Measurements from ENCODE around the gene SHANK2.

SHANK2 gene

DNA sequence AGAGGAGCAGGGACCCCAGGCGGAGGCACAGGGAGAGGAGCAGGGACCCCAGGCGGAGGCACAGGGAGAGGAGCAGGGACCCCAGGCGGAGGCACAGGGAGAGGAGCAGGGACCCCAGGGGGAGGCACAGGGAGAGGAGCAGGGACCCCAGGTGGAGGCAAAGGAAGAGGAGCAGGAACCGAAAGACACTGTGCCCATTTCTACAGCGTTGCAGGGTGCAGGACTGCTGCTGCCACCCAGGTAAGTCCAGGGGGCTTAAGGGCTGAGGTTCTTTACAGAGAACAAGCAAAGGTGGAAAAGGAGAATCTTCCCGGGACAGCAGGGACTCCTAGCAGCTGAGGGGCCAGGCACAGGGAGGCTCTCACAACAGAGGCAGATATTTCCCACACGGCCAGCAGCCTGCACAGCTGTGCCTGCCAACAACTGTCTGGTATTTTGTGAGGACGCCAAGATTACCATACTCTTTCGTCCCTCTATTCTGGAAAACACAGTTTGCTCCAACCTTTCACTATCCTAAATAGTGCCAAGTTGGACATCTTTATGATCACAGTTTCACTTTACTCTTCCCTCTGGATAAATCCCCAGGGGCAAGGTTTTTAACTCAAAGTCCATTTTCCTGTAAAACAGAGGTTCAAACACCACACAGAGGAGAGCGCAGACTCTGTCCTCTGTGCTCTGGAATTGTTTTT is 39.4 kb downstream of the SHANK2 start:
- no peaks in the 10 kb centered on the region for H3K27me3 ChIP-seq (ENCODE audit: insufficient read depth, low read length, poor library complexity)
- H3K4me2 ChIP-seq (ENCODE audit: low read length): no peak overlapping the region
- H4K8ac ChIP-seq (ENCODE audit: low read depth, low read length): no peak overlapping the region
- DNase-seq: no peak
- H3K27ac ChIP-seq (ENCODE audit: low read depth, low read length): no peak overlapping the region
- no CpG with 5 or more reads among the region's 10 CpGs for WGBS (ENCODE audit: extremely low coverage, insufficient coverage, low lambda C conversion rate)
- no peak overlapping the region for H3K4ac ChIP-seq (ENCODE audit: low read depth, low read length)
- no peak overlapping the region for H2BK15ac ChIP-seq (replicated peaks; ENCODE audit: low read depth)
- no peak overlapping the region for H2BK120ac ChIP-seq (ENCODE audit: low read depth, low read length)
- no peak overlapping the region for H4K5ac ChIP-seq (ENCODE audit: low read length)
- H3K79me1 ChIP-seq (ENCODE audit: low read length): peaks cover 3% of the 10 kb centered on the region
- H3K36me3 ChIP-seq (ENCODE audit: control insufficient read depth, insufficient read depth, low read length): no peaks in the 10 kb centered on the region
- H3K18ac ChIP-seq (ENCODE audit: low read length): no peak overlapping the region
- H3K23ac ChIP-seq (ENCODE audit: low read length): no peak overlapping the region
- H2AK5ac ChIP-seq (ENCODE audit: low read length): no peak overlapping the region
- H3K4me1 ChIP-seq (ENCODE audit: control insufficient read depth, low read depth, low read length): no peaks in the 10 kb centered on the region
- H3K56ac ChIP-seq (ENCODE audit: low read length): no peak overlapping the region
- no peaks in the 10 kb centered on the region for H3K79me2 ChIP-seq (ENCODE audit: control insufficient read depth, insufficient read depth, low read length)
- H3K9ac ChIP-seq (ENCODE audit: low read length): no peak overlapping the region
- no peak overlapping the region for H3K4me3 ChIP-seq (ENCODE audit: low read length)
- H2BK5ac ChIP-seq (ENCODE audit: low read length): no peak overlapping the region

DNA sequence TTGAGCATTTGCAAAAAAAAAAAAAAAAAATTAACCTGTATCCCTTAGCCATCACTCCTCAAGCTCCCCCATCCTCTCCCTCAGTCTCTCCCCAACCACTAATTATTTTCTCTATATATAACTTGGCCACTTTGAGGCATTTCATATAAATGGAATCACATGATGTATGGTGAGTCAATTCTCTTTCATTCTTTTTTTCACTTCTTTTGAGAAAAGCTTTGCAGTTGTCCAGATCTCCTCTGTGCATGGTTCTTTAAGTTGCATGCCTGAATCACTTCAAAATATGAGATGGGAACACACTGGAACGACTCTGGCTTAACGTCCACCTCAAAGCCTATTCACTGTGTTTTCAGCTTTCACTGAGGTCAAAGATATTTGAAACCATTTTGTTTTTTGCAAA is 40.7 kb downstream of the SHANK2 start:
- Histone ChIP-seq H3K27ac (ENCODE audit: low read depth, low read length) (no peak overlapping the region), H3K18ac (ENCODE audit: low read length) (no peak overlapping the region), H3K79me2 (ENCODE audit: control insufficient read depth, insufficient read depth, low read length) (no peaks in the 10 kb centered on the region), H3K23ac (ENCODE audit: low read length) (no peak overlapping the region), H4K8ac (ENCODE audit: low read depth, low read length) (no peak overlapping the region), H3K79me1 (ENCODE audit: low read length) (peaks cover 3% of the 10 kb centered on the region), H2BK5ac (ENCODE audit: low read length) (no peak overlapping the region), H3K9ac (ENCODE audit: low read length) (no peak overlapping the region), H2BK15ac (replicated peaks; ENCODE audit: low read depth) (no peak overlapping the region), H3K4me1 (ENCODE audit: control insufficient read depth, low read depth, low read length) (no peaks in the 10 kb centered on the region), H2BK120ac (ENCODE audit: low read depth, low read length) (no peak overlapping the region), H3K4me3 (ENCODE audit: low read length) (no peak overlapping the region), H3K56ac (ENCODE audit: low read length) (no peak overlapping the region), H3K4ac (ENCODE audit: low read depth, low read length) (no peak overlapping the region), H4K5ac (ENCODE audit: low read length) (no peak overlapping the region), H3K4me2 (ENCODE audit: low read length) (no peak overlapping the region), H3K27me3 (ENCODE audit: insufficient read depth, low read length, poor library complexity) (no peaks in the 10 kb centered on the region), H3K36me3 (ENCODE audit: control insufficient read depth, insufficient read depth, low read length) (no peaks in the 10 kb centered on the region), H2AK5ac (ENCODE audit: low read length) (no peak overlapping the region)
- DNase-seq: no peak
- WGBS (ENCODE audit: extremely low coverage, insufficient coverage, low lambda C conversion rate): no CpG with 5 or more reads among the region's 2 CpGs

DNA sequence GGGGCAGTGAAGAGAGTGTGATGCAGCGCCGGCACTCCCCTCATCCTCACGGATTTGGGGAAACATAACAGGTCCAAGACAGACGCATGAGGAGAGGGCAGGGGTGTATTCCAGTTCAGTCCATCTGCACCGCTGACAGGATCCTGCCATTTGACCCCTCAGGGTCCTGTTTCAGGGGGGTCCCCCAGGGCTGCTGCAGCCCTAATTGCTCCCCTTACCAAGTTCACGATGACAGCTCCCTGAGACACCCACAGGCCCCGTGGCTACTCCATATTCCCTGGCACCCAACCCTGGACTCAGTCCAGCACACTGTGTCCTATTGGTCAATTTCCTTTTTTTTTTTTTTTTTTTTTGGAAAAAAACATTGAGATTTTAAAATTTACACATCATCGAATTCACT is 41.5 kb downstream of the SHANK2 start:
- Histone ChIP-seq H3K27me3 (ENCODE audit: insufficient read depth, low read length, poor library complexity) (no peaks in the 10 kb centered on the region), H3K79me1 (ENCODE audit: low read length) (peaks cover 1% of the 10 kb centered on the region), H3K4me1 (ENCODE audit: control insufficient read depth, low read depth, low read length) (no peaks in the 10 kb centered on the region), H3K23ac (ENCODE audit: low read length) (no peak overlapping the region), H4K8ac (ENCODE audit: low read depth, low read length) (no peak overlapping the region), H2BK5ac (ENCODE audit: low read length) (no peak overlapping the region), H2AK5ac (ENCODE audit: low read length) (no peak overlapping the region), H3K4me3 (ENCODE audit: low read length) (no peak overlapping the region), H3K4me2 (ENCODE audit: low read length) (no peak overlapping the region), H3K79me2 (ENCODE audit: control insufficient read depth, insufficient read depth, low read length) (no peaks in the 10 kb centered on the region), H3K56ac (ENCODE audit: low read length) (no peak overlapping the region), H3K27ac (ENCODE audit: low read depth, low read length) (no peak overlapping the region), H2BK15ac (replicated peaks; ENCODE audit: low read depth) (no peak overlapping the region), H3K9ac (ENCODE audit: low read length) (no peak overlapping the region), H3K18ac (ENCODE audit: low read length) (no peak overlapping the region), H2BK120ac (ENCODE audit: low read depth, low read length) (no peak overlapping the region), H3K36me3 (ENCODE audit: control insufficient read depth, insufficient read depth, low read length) (no peaks in the 10 kb centered on the region), H4K5ac (ENCODE audit: low read length) (no peak overlapping the region), H3K4ac (ENCODE audit: low read depth, low read length) (no peak overlapping the region)
- no peak for DNase-seq
- WGBS (ENCODE audit: extremely low coverage, insufficient coverage, low lambda C conversion rate): no CpG with 5 or more reads among the region's 8 CpGs

DNA sequence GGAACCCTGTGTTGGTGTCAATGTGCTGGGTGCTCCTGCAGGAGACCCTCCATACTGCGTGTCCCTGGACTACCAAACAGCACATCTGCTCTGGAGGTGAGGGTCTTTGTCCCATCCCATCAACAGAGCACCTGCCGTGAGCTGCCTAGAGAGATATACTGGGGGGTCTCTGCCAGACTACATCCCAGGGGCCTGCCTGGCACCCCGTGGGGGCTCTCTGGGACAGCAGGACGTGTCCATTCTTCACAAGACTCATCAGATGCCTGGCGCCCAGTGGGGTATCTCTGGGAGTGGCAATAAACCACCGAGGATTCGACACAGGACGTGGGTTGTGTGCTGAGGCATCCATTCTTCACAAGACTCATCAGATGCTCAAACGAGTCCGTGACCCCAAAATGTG is 42.7 kb downstream of the SHANK2 start:
- Histone ChIP-seq H3K27ac (ENCODE audit: low read depth, low read length) (no peak overlapping the region), H3K4me3 (ENCODE audit: low read length) (no peak overlapping the region), H3K4ac (ENCODE audit: low read depth, low read length) (no peak overlapping the region), H3K4me2 (ENCODE audit: low read length) (no peak overlapping the region), H2BK120ac (ENCODE audit: low read depth, low read length) (no peak overlapping the region), H4K8ac (ENCODE audit: low read depth, low read length) (no peak overlapping the region), H2BK15ac (replicated peaks; ENCODE audit: low read depth) (no peak overlapping the region), H2BK5ac (ENCODE audit: low read length) (no peak overlapping the region), H3K4me1 (ENCODE audit: control insufficient read depth, low read depth, low read length) (no peaks in the 10 kb centered on the region), H3K9ac (ENCODE audit: low read length) (no peak overlapping the region), H3K36me3 (ENCODE audit: control insufficient read depth, insufficient read depth, low read length) (no peaks in the 10 kb centered on the region), H3K23ac (ENCODE audit: low read length) (no peak overlapping the region), H3K56ac (ENCODE audit: low read length) (no peak overlapping the region), H2AK5ac (ENCODE audit: low read length) (no peak overlapping the region), H3K79me1 (ENCODE audit: low read length) (peaks cover 1% of the 10 kb centered on the region), H4K5ac (ENCODE audit: low read length) (no peak overlapping the region), H3K27me3 (ENCODE audit: insufficient read depth, low read length, poor library complexity) (no peaks in the 10 kb centered on the region), H3K79me2 (ENCODE audit: control insufficient read depth, insufficient read depth, low read length) (no peaks in the 10 kb centered on the region), H3K18ac (ENCODE audit: low read length) (no peak overlapping the region)
- no CpG with 5 or more reads among the region's 10 CpGs for WGBS (ENCODE audit: extremely low coverage, insufficient coverage, low lambda C conversion rate)
- DNase-seq: no peak

DNA sequence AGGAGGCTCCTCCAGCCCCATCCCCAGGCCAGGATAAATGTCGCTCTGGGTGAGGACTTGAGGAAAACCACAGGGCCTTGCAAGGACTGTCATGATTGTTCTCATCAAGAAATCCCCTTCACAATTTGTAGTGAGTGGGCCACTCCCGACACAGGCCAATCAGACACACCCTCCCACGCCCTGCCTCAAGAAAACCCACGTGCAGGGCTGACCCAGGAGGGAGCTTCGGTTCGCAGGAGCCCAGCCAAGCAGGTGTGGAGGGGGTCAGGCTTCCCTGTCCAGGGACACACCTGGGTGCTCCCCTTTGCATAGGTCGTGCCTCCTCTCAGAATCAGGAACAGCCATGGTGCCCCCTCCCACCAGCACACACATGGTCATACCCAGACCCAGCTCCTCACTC is 43.2 kb downstream of the SHANK2 start:
- Histone ChIP-seq H4K8ac (ENCODE audit: low read depth, low read length) (no peak overlapping the region), H3K79me2 (ENCODE audit: control insufficient read depth, insufficient read depth, low read length) (no peaks in the 10 kb centered on the region), H3K9ac (ENCODE audit: low read length) (no peak overlapping the region), H3K4me2 (ENCODE audit: low read length) (no peak overlapping the region), H3K18ac (ENCODE audit: low read length) (no peak overlapping the region), H2AK5ac (ENCODE audit: low read length) (no peak overlapping the region), H2BK120ac (ENCODE audit: low read depth, low read length) (no peak overlapping the region), H2BK15ac (replicated peaks; ENCODE audit: low read depth) (no peak overlapping the region), H3K4me1 (ENCODE audit: control insufficient read depth, low read depth, low read length) (no peaks in the 10 kb centered on the region), H3K4me3 (ENCODE audit: low read length) (no peak overlapping the region), H2BK5ac (ENCODE audit: low read length) (no peak overlapping the region), H3K4ac (ENCODE audit: low read depth, low read length) (no peak overlapping the region), H3K56ac (ENCODE audit: low read length) (no peak overlapping the region), H4K5ac (ENCODE audit: low read length) (no peak overlapping the region), H3K79me1 (ENCODE audit: low read length) (peaks cover 1% of the 10 kb centered on the region), H3K36me3 (ENCODE audit: control insufficient read depth, insufficient read depth, low read length) (no peaks in the 10 kb centered on the region), H3K23ac (ENCODE audit: low read length) (no peak overlapping the region), H3K27ac (ENCODE audit: low read depth, low read length) (no peak overlapping the region), H3K27me3 (ENCODE audit: insufficient read depth, low read length, poor library complexity) (no peaks in the 10 kb centered on the region)
- WGBS (ENCODE audit: extremely low coverage, insufficient coverage, low lambda C conversion rate): no CpG with 5 or more reads among the region's 7 CpGs
- no peak for DNase-seq

Measured in mesendoderm (in vitro differentiated cells).